Adrenal gland (tissue), 5 donors: ENCODE measurements around the gene MAPK12.

ENCODE experiments used
- CTCF ChIP-seq, 6 experiments: fragments of 450-650 bp in 4 of 6; fragments of 200-600 bp in 2 of 6; sonication (generic) in 1 of 6; IDR thresholded peaks; 1 replicate in 5 of 6; 2 replicates in 1 of 6; pipeline versions ENCODE4 v1.5.1 to v1.8.0; 2016 to 2021; ENCODE audit warnings: antibody characterized with exemption in 6 of 6, mild to moderate bottlenecking in 2 of 6, moderate library complexity in 1 of 6
- POLR2A ChIP-seq, 2 donors: fragments of 450-650 bp; IDR thresholded peaks; one replicate each; pipeline ENCODE4 v1.6.1; 2017; ENCODE audit warnings: antibody characterized with exemption in 2 of 2, mild to moderate bottlenecking in 2 of 2, moderate library complexity in 1 of 2
- donor health status: DM: no; HTN: no; CAD: no.

- no peak for TF ChIP-seq CTCF (IDR thresholded peaks at IDR 0.05)
- no peak for TF ChIP-seq POLR2A (IDR thresholded peaks at IDR 0.05)
Observed at GRCh38 chr22:50278956-50279619, 17.6 kb upstream of the MAPK12 start.
